GM12878 (cell line): Measurements from ENCODE around the gene VIT. TPM values are rescaled to one million over a fixed set of nuclear protein-coding genes. Genes with fewer than 3 reads are reported as not detected.

Source experiments
- ATAC-seq: fragments of 200-7000 bp; cut with Tn5 transposase; 3 replicates; pipeline ENCODE4 v1.9.1; 2020; ENCODE audit warnings: mild to moderate bottlenecking, moderate library complexity
- BruUV-seq: library from RNA; stranded (reverse); fragments of 400-500 nt; replicated peaks from 2 replicates; lab custom pipeline; 2021; lab: Mats Ljungman, UMichigan
- CTCF ChIA-PET: fragments of 300-600 bp; sonication (Branson Sonifier 250); formaldehyde crosslinking; extraction: SDS; loops from one replicate; lab custom pipeline; 2021; ENCODE audit warnings: inconsistent platforms; lab: Yijun Ruan, JAX
- POLR2A ChIA-PET: fragments of 350-600 bp; formaldehyde crosslinking; extraction: SDS; loops from one replicate; lab custom pipeline; 2021; ENCODE audit warnings: inconsistent platforms; lab: Charles Lee
- RAD21 ChIA-PET: fragments of 300-600 bp; sonication (Branson Sonifier 250); formaldehyde crosslinking; loops from one replicate; lab custom pipeline; 2023; ENCODE audit warnings: antibody characterized with exemption; ENCODE audit not compliant: unreplicated experiment; lab: Charles Lee
- SMC1A ChIA-PET: fragments of 300-600 bp; sonication (Branson Sonifier 250); formaldehyde crosslinking; loops from one replicate; lab custom pipeline; 2023; ENCODE audit not compliant: unreplicated experiment, uncharacterized antibody; lab: Charles Lee
- DNase-seq: peaks from one replicate; pipeline ENCODE4 v3.0.0-alpha.2; 2011; ENCODE audit warnings: low read depth, low spot score
- FAIRE-seq: peaks from 3 replicates; lab custom pipeline; 2011; peaks lifted over from hg19 to GRCh38; lab: Jason Lieb, UNC
- H2AFZ ChIP-seq: 2 replicates; pipeline ENCODE4 v1.6.0; 2011; ENCODE audit warnings: low read depth, low read length, control low read depth; ENCODE audit not compliant: control insufficient read depth
- H3K27ac ChIP-seq: 2 replicates; pipeline ENCODE4 v1.5.1; 2011; ENCODE audit warnings: control low read depth; ENCODE audit not compliant: control insufficient read depth, insufficient read depth
- H3K27me3 ChIP-seq, 2 experiments: replicated peaks in 1 of 2; 2 replicates each; pipeline versions ENCODE4 v1.6.0 to v1.6.1; 2011; ENCODE audit warnings: low read length in 1 of 2; ENCODE audit not compliant: control insufficient read depth in 2 of 2, insufficient read depth in 2 of 2
- H3K36me3 ChIP-seq, 2 experiments: 2 replicates each; pipeline ENCODE4 v1.5.1; 2011; ENCODE audit warnings: low read length in 1 of 2; ENCODE audit not compliant: control insufficient read depth in 2 of 2, insufficient read depth in 2 of 2
- H3K4me1 ChIP-seq: 2 replicates; pipeline ENCODE4 v1.6.1; 2011; ENCODE audit warnings: mild to moderate bottlenecking, low read length, moderate library complexity, mixed read lengths; ENCODE audit not compliant: control insufficient read depth, insufficient read depth
- H3K4me2 ChIP-seq: 2 replicates; pipeline ENCODE4 v1.6.0; 2011; ENCODE audit warnings: control low read depth; ENCODE audit not compliant: control insufficient read depth, insufficient read depth
- H3K4me3 ChIP-seq: fragments of 200-600 bp; sonication (generic); 2 replicates; pipeline ENCODE4 v1.5.1; 2016
- H3K79me2 ChIP-seq: 2 replicates; pipeline ENCODE4 v1.6.0; 2011; ENCODE audit warnings: low read length; ENCODE audit not compliant: control insufficient read depth, insufficient read depth
- H3K9ac ChIP-seq: 2 replicates; pipeline ENCODE4 v1.8.0; 2011; ENCODE audit warnings: low read length, control low read depth, mixed read lengths; ENCODE audit not compliant: control insufficient read depth, insufficient read depth
- H3K9me3 ChIP-seq: replicated peaks from 3 replicates; pipeline ENCODE4 v1.5.1; 2011; ENCODE audit warnings: mild to moderate bottlenecking, low read length; ENCODE audit not compliant: control insufficient read depth, insufficient read depth
- H4K20me1 ChIP-seq: 2 replicates; pipeline ENCODE4 v1.6.0; 2011; ENCODE audit not compliant: control insufficient read depth, insufficient read depth
- BRCA1 ChIP-seq: IDR thresholded peaks from 2 replicates; pipeline ENCODE4 v1.6.1; 2011; ENCODE audit warnings: low read depth, low read length, improper control_type of control experiment
- DPF2 ChIP-seq: fragments of 450-650 bp; IDR thresholded peaks from 2 replicates; pipeline ENCODE4 v1.6.1; 2017; ENCODE audit warnings: mild to moderate bottlenecking
- HCFC1 ChIP-seq: fragments of 150-350 bp; IDR thresholded peaks from 2 replicates; pipeline ENCODE4 v1.6.1; 2014; ENCODE audit warnings: low read length
- HDGF ChIP-seq: fragments of 450-650 bp; IDR thresholded peaks from 2 replicates; pipeline ENCODE4 v1.6.1; 2016; ENCODE audit warnings: antibody characterized with exemption
- IKZF1 ChIP-seq: fragments of 450-650 bp; conservative IDR thresholded peaks from 2 replicates; pipeline ENCODE4 v1.6.1; 2017; ENCODE audit warnings: antibody characterized with exemption, mild to moderate bottlenecking
- MEF2B ChIP-seq: fragments of 450-650 bp; IDR thresholded peaks from 2 replicates; pipeline ENCODE4 v1.6.1; 2018; ENCODE audit warnings: mild to moderate bottlenecking, moderate library complexity; ENCODE audit not compliant: partially characterized antibody, poor library complexity, severe bottlenecking
- MLLT1 ChIP-seq: fragments of 450-650 bp; IDR thresholded peaks from 2 replicates; pipeline ENCODE4 v1.6.1; 2016; ENCODE audit warnings: mild to moderate bottlenecking
- MXI1 ChIP-seq: fragments of 150-350 bp; IDR thresholded peaks from 2 replicates; pipeline ENCODE4 v1.6.1; 2011; ENCODE audit warnings: low read depth, mild to moderate bottlenecking, inconsistent platforms, low read length, improper control_type of control experiment
- RCOR1 ChIP-seq: conservative IDR thresholded peaks from 2 replicates; pipeline ENCODE4 v1.6.1; 2012; ENCODE audit warnings: low read depth, low read length, improper control_type of control experiment
- TCF12 ChIP-seq: IDR thresholded peaks from 2 replicates; pipeline ENCODE4 v1.6.1; 2011; ENCODE audit warnings: low read depth, mild to moderate bottlenecking, low read length
- WGBS: methylation state at CpG from one replicate; pipeline ENCODE4 v1.1.6; 2016; ENCODE audit warnings: low lambda C conversion rate; ENCODE audit not compliant: insufficient replicate concordance, insufficient coverage; ENCODE audit errors: missing lambda C conversion rate; 5-methylcytosine and 5-hydroxymethylcytosine counted together
- in situ Hi-C: fragments of 300-500 bp; cut with MboI; formaldehyde crosslinking; loops from 9 replicates; pipeline ENCODE4 v1.14.3; 2018; ENCODE audit warnings: mixed read lengths
- intact Hi-C: fragments of 100-400 bp; cut with micrococcal nuclease; formaldehyde crosslinking; loops from one replicate; pipeline ENCODE4 v1.14.2; 2022; ENCODE audit not compliant: unreplicated experiment
- polyA plus RNA-seq, 11 experiments: library from polyadenylated mRNA; depleted of rRNA in 4 of 11; unstranded in 6 of 11; stranded (reverse) in 5 of 11; fragments of >200 nt; fragmentation: Nextera tagmentation in 4 of 11; fragmentation: Illumina TruSeq in 1 of 11; extraction: Ambion mirVana in 4 of 11; extraction: Trizol in 1 of 11; gene quantifications; 1 replicate in 1 of 11; 2 replicates in 10 of 11; pipeline versions ENCODE4 v1.2.1 to v1.2.3, GENCODE V29; 2011 to 2016; ENCODE audit warnings: inconsistent platforms in 2 of 11, missing spikeins in 2 of 11, low read depth in 1 of 11
- total RNA-seq, 4 experiments: library from RNA; depleted of rRNA in 3 of 4; stranded (reverse); fragments of >200 nt in 3 of 4; fragmentation: Illumina TruSeq in 1 of 4; extraction: Trizol in 1 of 4; gene quantifications; 2 replicates each; pipeline versions ENCODE4 v1.2.1 to v1.2.3, GENCODE V29; 2013 to 2021

Gene VIT
- total and polyA plus RNA-seq, 10 of the 15 experiments (the other 5 are each of a cell fraction or from before 2014, with no cell fraction given), result 0.05 to 0.14 TPM; not detected in 8

GRCh38 chr2:36805635-36806224, 109.2 kb downstream of the VIT start:
- Histone ChIP-seq H3K9me3 (no peaks in the 10 kb centered on the region), H3K4me2 (no peak overlapping the region), H3K4me3 (no peak overlapping the region), H3K9ac (no peak overlapping the region), H3K79me2 (no peaks in the 10 kb centered on the region), H3K27ac (no peak overlapping the region), H3K27me3 (peaks cover 0 to 1% of the 10 kb centered on the region in 2 experiments; a peak in 2 of 4 replicates), H4K20me1 (no peaks in the 10 kb centered on the region), H3K36me3 (no peaks in the 10 kb centered on the region), H3K4me1 (no peaks in the 10 kb centered on the region), H2AFZ (no peak overlapping the region)
- WGBS, result 13% methylated on average over 11 of the region's 11 CpGs
- intact Hi-C loops, result no loop called here
- peak; percentile 86 for ATAC-seq
- peak; percentile 80 for TF ChIP-seq MEF2B
- peak; percentile 46 for TF ChIP-seq DPF2
- TF ChIP-seq HDGF, result 0 out of 2 replicates have a peak, but pooled peaks have one; percentile 20
- no peak for TF ChIP-seq HCFC1
- TF ChIP-seq TCF12, result peak; percentile 44; the same call in 1 of the 2 replicates
- 0 out of 2 replicates have a peak, but pooled peaks have one; percentile 27 for TF ChIP-seq MLLT1
- no peak for TF ChIP-seq RCOR1
- no peak for TF ChIP-seq MXI1
- TF ChIP-seq IKZF1, result 0 out of 2 replicates have a peak, but pooled peaks have one; percentile 18
- no peak for TF ChIP-seq BRCA1
- in situ Hi-C loops, result no loop called here
- POLR2A ChIA-PET, result no interaction called here
- no peak for DNase-seq
- CTCF ChIA-PET, result interaction anchor here (1.1 to 1.5 kb wide), 4 partner anchors 12 to 110 kb away, joined by 3 to 8 read pairs (median 4); no protein-coding TSS in a partner anchor
- FAIRE-seq, result no peak
- no TSS peak for BruUV-seq
- SMC1A ChIA-PET, result interaction anchor here (0.9 to 2.0 kb wide), 2 partner anchors 18 to 114 kb away, joined by 4 to 5 read pairs; no protein-coding TSS in a partner anchor
- RAD21 ChIA-PET, result interaction anchor here (1.4 kb wide), 1 partner anchor 10 kb away, joined by 3 read pairs; no protein-coding TSS in a partner anchor
